ENCODE results near the gene SAP30BP.

DNA sequence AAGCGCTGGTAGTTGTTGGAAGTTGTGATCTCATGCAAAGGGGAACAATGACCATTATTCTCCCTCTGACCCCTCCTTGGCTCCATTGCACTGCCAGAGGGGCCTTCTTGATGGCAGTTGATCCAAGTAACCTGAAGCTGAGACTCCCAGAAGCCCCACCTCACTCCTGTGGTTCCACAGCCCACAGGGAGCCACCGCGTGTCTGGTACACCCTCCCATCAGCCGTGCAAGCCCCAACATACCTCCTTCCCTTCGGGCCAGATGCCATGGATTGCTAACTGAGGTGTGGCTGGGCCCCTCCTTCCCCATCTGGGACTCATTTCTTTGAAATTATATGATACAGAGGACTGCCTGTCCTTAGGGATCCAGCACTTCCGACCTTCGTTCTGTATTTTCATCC lies 17.8 kb downstream of the SAP30BP start:
- TF ChIP-seq NFIC (IDR thresholded peaks at IDR 0.05) (peak; percentile 88), REST (IDR thresholded peaks at IDR 0.05; ENCODE audit: low read depth) (no peak), RAD21 (IDR thresholded peaks at IDR 0.05; ENCODE audit: low read depth) (no peak; the same call in 1 of the 2 replicates), FOXM1 (IDR thresholded peaks at IDR 0.05; ENCODE audit: borderline replicate concordance, low read depth) (peak; percentile 77; the same call in 1 of the 2 replicates), CREB1 (IDR thresholded peaks at IDR 0.05; ENCODE audit: low read depth) (no peak), CEBPB (IDR thresholded peaks at IDR 0.05) (peak; percentile 22; the same call in 1 of the 2 replicates)
- TF ChIP-seq, protein P1, sequence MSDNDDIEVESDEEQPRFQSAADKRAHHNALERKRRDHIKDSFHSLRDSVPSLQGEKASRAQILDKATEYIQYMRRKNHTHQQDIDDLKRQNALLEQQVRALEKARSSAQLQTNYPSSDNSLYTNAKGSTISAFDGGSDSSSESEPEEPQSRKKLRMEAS (IDR thresholded peaks at IDR 0.05): peak; percentile 94
